CD4-positive, alpha-beta T cell (primary cell): Measurements from ENCODE around the gene CSTF3. TPM values are rescaled to one million over a fixed set of nuclear protein-coding genes. Genes with fewer than 3 reads are reported as not detected.

Experiments
- ATAC-seq: fragments of 200-7000 bp; cut with Tn5 transposase; one replicate; pipeline ENCODE4 v1.10.0; 2022; ENCODE audit warnings: mild to moderate bottlenecking; ENCODE audit not compliant: poor library complexity
- CTCF ChIA-PET: fragments of 350-600 bp; sonication (Branson Sonifier 250); formaldehyde crosslinking; loops from one replicate; lab custom pipeline; 2021; ENCODE audit warnings: antibody characterized with exemption, inconsistent platforms; lab: Charles Lee
- POLR2A ChIA-PET: fragments of 350-600 bp; sonication (Branson Sonifier 250); formaldehyde crosslinking; loops from one replicate; lab custom pipeline; 2021; ENCODE audit warnings: antibody characterized with exemption, inconsistent platforms; lab: Charles Lee
- DNase-seq, 14 experiments: peaks; one replicate each; pipeline ENCODE4 v3.0.0-alpha.2; 2013 to 2020; ENCODE audit warnings: mixed read lengths in 2 of 14
- H3K27ac ChIP-seq, 2 donors: one replicate each; pipeline versions ENCODE4 v1.5.1 to v1.7.0; 2013; ENCODE audit warnings: low read length in 2 of 2, low read depth in 1 of 2, mild to moderate bottlenecking in 1 of 2
- H3K27me3 ChIP-seq, 2 experiments: 1 replicate in 1 of 2; 2 replicates in 1 of 2; pipeline versions ENCODE4 v1.6.1 to v1.7.0; 2013; ENCODE audit warnings: low read length in 2 of 2, control low read depth in 1 of 2, mild to moderate bottlenecking in 1 of 2, moderate library complexity in 1 of 2; ENCODE audit not compliant: insufficient read depth in 2 of 2, control insufficient read depth in 1 of 2
- H3K36me3 ChIP-seq: one replicate; pipeline ENCODE4 v1.6.1; 2013; ENCODE audit warnings: low read length, control low read depth; ENCODE audit not compliant: insufficient read depth
- H3K4me1 ChIP-seq: one replicate; pipeline ENCODE4 v1.6.1; 2013; ENCODE audit warnings: low read length, control low read depth; ENCODE audit not compliant: insufficient read depth
- H3K4me3 ChIP-seq: one replicate; pipeline ENCODE4 v1.5.1; 2013; ENCODE audit warnings: mild to moderate bottlenecking, low read length, moderate library complexity
- H3K9me3 ChIP-seq, 2 experiments: 1 replicate in 1 of 2; 2 replicates in 1 of 2; pipeline versions ENCODE4 v1.6.1 to v1.7.0; 2013; ENCODE audit warnings: low read length in 2 of 2, mild to moderate bottlenecking in 2 of 2, control low read depth in 1 of 2, moderate library complexity in 1 of 2; ENCODE audit not compliant: control insufficient read depth in 1 of 2, insufficient read depth in 1 of 2
- H3K27ac Mint-ChIP-seq: one replicate; pipeline ENCODE4 v1.8.0; 2020; ENCODE audit warnings: mixed read lengths
- H3K27me3 Mint-ChIP-seq: one replicate; pipeline ENCODE4 v1.8.0; 2021; ENCODE audit warnings: mixed read lengths
- H3K36me3 Mint-ChIP-seq: one replicate; pipeline ENCODE4 v1.8.0; 2021; ENCODE audit warnings: low read depth, mixed read lengths
- H3K4me1 Mint-ChIP-seq: one replicate; pipeline ENCODE4 v1.8.0; 2021; ENCODE audit warnings: low read depth, mixed read lengths
- H3K4me3 Mint-ChIP-seq: one replicate; pipeline ENCODE4 v1.8.0; 2020; ENCODE audit warnings: mild to moderate bottlenecking, mixed read lengths
- H3K9me3 Mint-ChIP-seq: one replicate; pipeline ENCODE4 v1.8.0; 2020; ENCODE audit warnings: mixed read lengths
- CTCF ChIP-seq: fragments of 200-600 bp; IDR thresholded peaks from one replicate; pipeline ENCODE4 v1.8.0; 2022; ENCODE audit warnings: antibody characterized with exemption, mild to moderate bottlenecking
- intact Hi-C, 2 experiments: fragments of 100-400 bp; cut with DNase I in 1 of 2; cut with micrococcal nuclease in 1 of 2; formaldehyde crosslinking; loops; one replicate each; pipeline versions ENCODE4 v1.15.1 to v1.9.0; 2023 to 2025; cut with DNase I, micrococcal nuclease
- total RNA-seq, 174 experiments: library from RNA in 2 of 174; stranded (reverse) in 2 of 174; gene quantifications; one replicate each; pipeline ENCODE4 v1.2.3 and lab custom pipeline; 2021 to 2026

The CSTF3 gene
- total RNA-seq, 2 experiments from 2014 or later: 6.4 to 9.9 TPM

DNA sequence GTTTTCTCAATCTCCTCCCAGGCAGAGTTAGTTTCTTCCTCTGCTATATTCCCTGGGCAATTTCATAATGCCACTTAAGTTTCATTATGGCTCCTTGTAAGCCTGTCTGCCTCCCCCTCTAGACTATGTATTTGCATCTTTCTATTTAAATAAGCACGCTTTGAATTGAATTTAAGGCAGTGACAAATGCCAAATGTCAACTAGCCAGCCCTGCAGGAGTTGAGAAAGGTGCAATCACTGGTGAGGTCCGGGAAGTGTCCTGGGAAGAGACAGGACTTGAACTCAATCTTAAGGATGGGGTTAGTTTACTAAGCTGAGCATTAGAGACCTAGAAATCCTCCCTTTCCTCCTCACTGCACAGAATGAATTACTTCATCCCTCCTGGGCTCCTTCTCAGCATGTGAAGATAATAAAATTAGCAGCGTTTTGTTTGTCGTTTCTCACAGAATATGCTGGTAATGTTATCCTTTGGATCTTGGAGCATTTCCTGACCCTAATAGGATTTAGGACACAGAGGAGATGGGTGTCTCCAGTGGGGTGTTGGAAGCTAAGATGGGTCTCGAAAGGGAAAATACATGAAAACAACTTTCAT is 120.3 kb downstream of the CSTF3 start:
- POLR2A ChIA-PET: interaction anchor here (2.2 to 2.9 kb wide), 3 partner anchors 10 to 25 kb away, joined by 8 to 34 read pairs (median 23); partner anchors contain the start of gene DEPDC7
- H3K4me3 ChIP-seq: no peak overlapping the region
- Mint-ChIP-seq H3K27me3 (no peaks in the 10 kb centered on the region), H3K4me3 (peak overlapping the region; percentile 91), H3K36me3 (peaks cover 27% of the 10 kb centered on the region), H3K27ac (peak overlapping the region; percentile 95), H3K4me1 (peaks cover 17% of the 10 kb centered on the region), H3K9me3 (no peaks in the 10 kb centered on the region)
- DNase-seq: no peak
- no peaks in the 10 kb centered on the region for H3K9me3 ChIP-seq
- no peak for TF ChIP-seq CTCF
- no peak overlapping the region for H3K27ac ChIP-seq
- ATAC-seq: no peak
- no peaks in the 10 kb centered on the region for H3K27me3 ChIP-seq
- CTCF ChIA-PET: interaction anchor here (1.4 kb wide), 1 partner anchor 148 kb away, joined by 4 read pairs; the partner anchor contains the start of gene QSER1
- peaks cover 11% of the 10 kb centered on the region for H3K36me3 ChIP-seq
- intact Hi-C loops: loop anchor here in 1 of 2 experiments (10.0 kb wide), 1 partner anchor 456 kb away; the partner anchor contains the start of gene EIF3M
- peaks cover 17% of the 10 kb centered on the region for H3K4me1 ChIP-seq

- Mint-ChIP-seq H3K4me1 (peaks cover 17% of the 10 kb centered on the region), H3K4me3 (peak overlapping the region; percentile 91), H3K9me3 (no peaks in the 10 kb centered on the region), H3K27ac (peak overlapping the region; percentile 95), H3K36me3 (peaks cover 21% of the 10 kb centered on the region), H3K27me3 (no peaks in the 10 kb centered on the region)
- POLR2A ChIA-PET: interaction anchor here (0.5 to 2.9 kb wide), 11 partner anchors 9 to 147 kb away, joined by 3 to 34 read pairs (median 11); partner anchors contain the start of genes CSTF3, DEPDC7 and QSER1
- DNase-seq (peak in 8 of 14 experiments; percentile 11 to 74 (median 35)), ATAC-seq (peak; percentile 56)
- H3K27me3 ChIP-seq: no peaks in the 10 kb centered on the region
- peaks cover 17% of the 10 kb centered on the region for H3K4me1 ChIP-seq
- H3K27ac ChIP-seq: peak overlapping the region; percentile 35 to 62
- CTCF ChIA-PET: interaction anchor here (1.4 kb wide), 1 partner anchor 147 kb away, joined by 4 read pairs; the partner anchor contains the start of gene QSER1
- H3K36me3 ChIP-seq: peaks cover 6% of the 10 kb centered on the region
- H3K4me3 ChIP-seq: peak overlapping the region; percentile 99
- no peaks in the 10 kb centered on the region for H3K9me3 ChIP-seq
- intact Hi-C loops: loop anchor here in 1 of 2 experiments (10.0 kb wide), 1 partner anchor 455 kb away; the partner anchor contains the start of gene EIF3M
- no peak for TF ChIP-seq CTCF
These were observed 121.0 kb downstream of the CSTF3 start for GRCh38 chr11:33040033-33040861.
